Cardiac fibroblast (primary cell): ENCODE measurements around the gene AIDA.

ENCODE experiments used
- DNase-seq, 2 donors: peaks; one replicate each; pipeline versions ENCODE4 v3.0.0 to v3.0.0-alpha.2; 2010; ENCODE audit warnings: low read depth in 2 of 2
- H3K4me3 ChIP-seq, 2 donors: replicated peaks in 1 of 2; 1 replicate in 1 of 2; 2 replicates in 1 of 2; pipeline ENCODE4 v1.5.1; 2011; ENCODE audit warnings: low read depth in 2 of 2, low read length in 2 of 2, mild to moderate bottlenecking in 2 of 2, moderate library complexity in 1 of 2
- TF ChIP-seq, protein P1 (sequence below): IDR thresholded peaks from one replicate; pipeline ENCODE4 v1.5.1; 2011; ENCODE audit warnings: low read depth, mild to moderate bottlenecking, low read length, inconsistent platforms

The AIDA gene

GRCh38 chr1:222623458-222623857, 88.8 kb downstream of the AIDA start:
- TF ChIP-seq, protein P1, sequence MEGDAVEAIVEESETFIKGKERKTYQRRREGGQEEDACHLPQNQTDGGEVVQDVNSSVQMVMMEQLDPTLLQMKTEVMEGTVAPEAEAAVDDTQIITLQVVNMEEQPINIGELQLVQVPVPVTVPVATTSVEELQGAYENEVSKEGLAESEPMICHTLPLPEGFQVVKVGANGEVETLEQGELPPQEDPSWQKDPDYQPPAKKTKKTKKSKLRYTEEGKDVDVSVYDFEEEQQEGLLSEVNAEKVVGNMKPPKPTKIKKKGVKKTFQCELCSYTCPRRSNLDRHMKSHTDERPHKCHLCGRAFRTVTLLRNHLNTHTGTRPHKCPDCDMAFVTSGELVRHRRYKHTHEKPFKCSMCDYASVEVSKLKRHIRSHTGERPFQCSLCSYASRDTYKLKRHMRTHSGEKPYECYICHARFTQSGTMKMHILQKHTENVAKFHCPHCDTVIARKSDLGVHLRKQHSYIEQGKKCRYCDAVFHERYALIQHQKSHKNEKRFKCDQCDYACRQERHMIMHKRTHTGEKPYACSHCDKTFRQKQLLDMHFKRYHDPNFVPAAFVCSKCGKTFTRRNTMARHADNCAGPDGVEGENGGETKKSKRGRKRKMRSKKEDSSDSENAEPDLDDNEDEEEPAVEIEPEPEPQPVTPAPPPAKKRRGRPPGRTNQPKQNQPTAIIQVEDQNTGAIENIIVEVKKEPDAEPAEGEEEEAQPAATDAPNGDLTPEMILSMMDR, result no peak
- no peak overlapping the region for H3K4me3 ChIP-seq
- DNase-seq, result no peak

- TF ChIP-seq, protein P1, result no peak
- H3K4me3 ChIP-seq, result no peak overlapping the region
- no peak for DNase-seq
These were observed 89.5 kb downstream of the AIDA start for GRCh38 chr1:222622765-222623164.

DNA sequence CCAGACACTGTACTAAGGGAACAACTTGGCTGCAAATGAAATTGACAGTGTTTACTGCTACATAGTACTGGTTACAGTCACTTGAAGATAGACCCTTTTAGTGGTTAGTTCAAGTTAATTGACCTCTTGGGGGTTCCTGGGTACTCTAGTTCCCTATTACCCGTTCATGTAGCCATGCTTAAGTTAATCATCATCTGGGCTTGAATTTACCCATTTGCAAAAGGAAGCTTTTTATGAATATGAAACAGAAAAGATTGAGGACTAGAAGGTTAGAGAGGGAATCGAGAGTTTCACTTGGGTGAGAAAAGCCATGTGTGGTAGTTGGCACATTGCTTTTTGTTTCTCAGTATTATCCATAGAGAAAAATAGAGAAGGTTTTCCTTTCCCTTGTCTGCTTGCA, 91.7 kb downstream of the AIDA start:
- H3K4me3 ChIP-seq, result no peak overlapping the region
- DNase-seq, result no peak
- TF ChIP-seq, protein P1, result no peak

DNA sequence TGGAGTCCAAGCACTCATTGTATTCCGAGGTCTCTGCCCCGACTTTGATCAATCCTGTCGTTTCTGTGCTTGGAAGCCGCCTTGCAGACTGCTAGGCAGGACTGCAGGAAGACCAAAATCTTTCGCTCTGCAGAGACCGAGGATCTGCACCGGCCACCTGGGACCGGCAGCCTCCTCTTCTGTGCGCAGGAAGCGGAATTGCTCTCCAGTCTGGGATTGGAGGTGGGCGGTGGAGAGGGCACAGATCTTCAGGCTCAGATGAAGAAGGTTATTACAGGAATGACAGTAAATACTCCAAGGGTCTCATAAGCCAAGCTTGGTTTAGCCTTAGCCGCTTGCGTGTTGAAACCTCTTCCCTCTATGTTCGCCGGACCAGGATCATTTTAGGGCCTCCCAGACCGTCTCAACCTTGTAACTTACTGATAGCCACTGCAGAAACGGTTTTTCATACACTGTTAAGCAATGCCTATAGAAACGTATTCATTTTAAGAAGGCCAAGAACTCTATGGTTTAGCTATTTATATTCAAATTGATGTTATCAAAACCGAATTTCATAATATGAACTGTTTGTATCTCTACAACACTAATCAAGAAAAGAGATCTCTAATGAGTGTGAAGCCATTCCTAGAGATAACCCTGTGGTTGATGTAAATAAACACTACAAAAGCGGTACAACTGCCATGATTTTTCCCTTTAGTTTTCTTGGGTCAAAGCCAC, 93.3 kb downstream of the AIDA start:
- peak; percentile 48 to 50 for DNase-seq
- H3K4me3 ChIP-seq, result peak overlapping the region; percentile 71 to 83
- TF ChIP-seq, protein P1, result no peak
